HepG2 (cell line): ENCODE data around the gene UBE2I. TPM values are rescaled to one million over a fixed set of nuclear protein-coding genes. Genes with fewer than 3 reads are reported as not detected.

Experiments used
- ASH2L ChIP-seq: fragments of 300-600, 200-600 bp; sonication (generic); IDR thresholded peaks from 2 replicates; pipeline ENCODE4 v1.7.0; 2017; ENCODE audit warnings: low read depth, mild to moderate bottlenecking, moderate library complexity, mixed read lengths, low read length; ENCODE audit not compliant: insufficient read length
- BCL6 ChIP-seq: IDR thresholded peaks from 2 replicates; pipeline ENCODE4 v1.6.1; 2016; ENCODE audit warnings: missing genetic modification reagents, missing compliant biosample characterization
- CREM ChIP-seq, 2 experiments: sonication (generic) in 1 of 2; formaldehyde crosslinking in 1 of 2; IDR thresholded peaks; 2 replicates each; pipeline versions ENCODE4 v1.4.0 to v1.6.1; 2016 to 2020; ENCODE audit warnings: antibody characterized with exemption in 1 of 2, mild to moderate bottlenecking in 1 of 2, missing genetic modification reagents in 1 of 2
- DMAP1 ChIP-seq: IDR thresholded peaks from 2 replicates; pipeline ENCODE4 v1.6.1; 2016
- ELF4 ChIP-seq: sonication (generic); formaldehyde crosslinking; IDR thresholded peaks from 2 replicates; pipeline ENCODE4 v1.5.0; 2020; ENCODE audit warnings: missing genetic modification reagents, mild to moderate bottlenecking, moderate library complexity, borderline replicate concordance
- HNRNPUL1 ChIP-seq: fragments of 200-400 bp; formaldehyde crosslinking; IDR thresholded peaks from 2 replicates; pipeline ENCODE4 v1.6.1; 2017; ENCODE audit warnings: low read depth, mild to moderate bottlenecking, low read length, moderate library complexity
- KAT7 ChIP-seq: IDR thresholded peaks from 2 replicates; pipeline ENCODE4 v1.6.1; 2018; ENCODE audit warnings: borderline replicate concordance, missing compliant biosample characterization
- KDM3A ChIP-seq: IDR thresholded peaks from 2 replicates; pipeline ENCODE4 v1.6.1; 2018; ENCODE audit warnings: low read depth, missing compliant biosample characterization
- KLF11 ChIP-seq: IDR thresholded peaks from 2 replicates; pipeline ENCODE4 v1.6.1; 2016; ENCODE audit warnings: missing compliant biosample characterization
- NCOA2 ChIP-seq: sonication (generic); formaldehyde crosslinking; IDR thresholded peaks from 2 replicates; pipeline ENCODE4 v1.8.0; 2022; ENCODE audit warnings: inconsistent platforms
- NFYC ChIP-seq: IDR thresholded peaks from 2 replicates; pipeline ENCODE4 v1.6.1; 2016; ENCODE audit warnings: missing genetic modification reagents, missing compliant biosample characterization
- PHF8 ChIP-seq: sonication (generic); formaldehyde crosslinking; IDR thresholded peaks from 2 replicates; pipeline ENCODE4 v1.5.0; 2020; ENCODE audit warnings: missing genetic modification reagents
- RFXAP ChIP-seq: sonication (generic); formaldehyde crosslinking; IDR thresholded peaks from 2 replicates; pipeline ENCODE4 v1.4.0; 2020; ENCODE audit warnings: missing genetic modification reagents, borderline replicate concordance
- SOX5 ChIP-seq: IDR thresholded peaks from 2 replicates; pipeline ENCODE4 v1.6.1; 2016; ENCODE audit warnings: borderline replicate concordance
- YEATS4 ChIP-seq: sonication (generic); formaldehyde crosslinking; IDR thresholded peaks from 2 replicates; pipeline ENCODE4 v1.4.0; 2020; ENCODE audit warnings: missing genetic modification reagents, borderline replicate concordance
- ZNF605 ChIP-seq: sonication (generic); formaldehyde crosslinking; IDR thresholded peaks from 2 replicates; pipeline ENCODE4 v1.8.0; 2022; ENCODE audit warnings: mild to moderate bottlenecking, missing genetic modification reagents
- ZNF678 ChIP-seq: sonication (generic); formaldehyde crosslinking; IDR thresholded peaks from 2 replicates; pipeline ENCODE4 v1.4.0; 2020; ENCODE audit warnings: mild to moderate bottlenecking, missing genetic modification reagents
- ZNF788 ChIP-seq: sonication (generic); formaldehyde crosslinking; IDR thresholded peaks from 2 replicates; pipeline ENCODE4 v1.5.0; 2020; ENCODE audit warnings: mild to moderate bottlenecking, missing genetic modification reagents, borderline replicate concordance
- ZNF883 ChIP-seq: sonication (generic); formaldehyde crosslinking; IDR thresholded peaks from 2 replicates; pipeline ENCODE4 v1.5.1; 2020; ENCODE audit warnings: mild to moderate bottlenecking, missing genetic modification reagents; ENCODE audit errors: not compliant biosample characterization
- polyA plus RNA-seq, 8 experiments: library from polyadenylated mRNA; depleted of rRNA in 3 of 8; stranded (reverse) in 7 of 8; unstranded in 1 of 8; fragments of >200 nt; fragmentation: Illumina TruSeq in 4 of 8; extraction: Trizol in 4 of 8; gene quantifications; 2 replicates each; pipeline versions ENCODE4 v1.2.1 to v1.2.3, GENCODE V29; 2011 to 2016; ENCODE audit warnings: low read depth in 4 of 8, missing spikeins in 1 of 8, mixed read lengths in 1 of 8; ENCODE audit not compliant: insufficient read depth in 1 of 8
- total RNA-seq, 5 experiments: library from RNA; depleted of rRNA; stranded (reverse); fragments of >200 nt; fragmentation: Illumina TruSeq; extraction: Trizol; gene quantifications; 2 replicates each; pipeline ENCODE4 v1.2.3, GENCODE V29; 2016; ENCODE audit warnings: low read depth in 1 of 5
- TF ChIP-seq, protein P1 (sequence below), 2 experiments: fragments of 450-650 bp in 1 of 2; sonication (generic) in 1 of 2; formaldehyde crosslinking in 1 of 2; IDR thresholded peaks; 2 replicates each; pipeline versions ENCODE4 v1.6.1 to v1.8.0; 2016 to 2022; ENCODE audit warnings: antibody characterized with exemption in 1 of 2, mild to moderate bottlenecking in 1 of 2, missing genetic modification reagents in 1 of 2

UBE2I gene
- total and polyA plus RNA-seq, 2 of the 13 experiments (the other 11 are each of a cell fraction or from before 2014, with no cell fraction given) = 75.8 to 98.9 TPM

DNA sequence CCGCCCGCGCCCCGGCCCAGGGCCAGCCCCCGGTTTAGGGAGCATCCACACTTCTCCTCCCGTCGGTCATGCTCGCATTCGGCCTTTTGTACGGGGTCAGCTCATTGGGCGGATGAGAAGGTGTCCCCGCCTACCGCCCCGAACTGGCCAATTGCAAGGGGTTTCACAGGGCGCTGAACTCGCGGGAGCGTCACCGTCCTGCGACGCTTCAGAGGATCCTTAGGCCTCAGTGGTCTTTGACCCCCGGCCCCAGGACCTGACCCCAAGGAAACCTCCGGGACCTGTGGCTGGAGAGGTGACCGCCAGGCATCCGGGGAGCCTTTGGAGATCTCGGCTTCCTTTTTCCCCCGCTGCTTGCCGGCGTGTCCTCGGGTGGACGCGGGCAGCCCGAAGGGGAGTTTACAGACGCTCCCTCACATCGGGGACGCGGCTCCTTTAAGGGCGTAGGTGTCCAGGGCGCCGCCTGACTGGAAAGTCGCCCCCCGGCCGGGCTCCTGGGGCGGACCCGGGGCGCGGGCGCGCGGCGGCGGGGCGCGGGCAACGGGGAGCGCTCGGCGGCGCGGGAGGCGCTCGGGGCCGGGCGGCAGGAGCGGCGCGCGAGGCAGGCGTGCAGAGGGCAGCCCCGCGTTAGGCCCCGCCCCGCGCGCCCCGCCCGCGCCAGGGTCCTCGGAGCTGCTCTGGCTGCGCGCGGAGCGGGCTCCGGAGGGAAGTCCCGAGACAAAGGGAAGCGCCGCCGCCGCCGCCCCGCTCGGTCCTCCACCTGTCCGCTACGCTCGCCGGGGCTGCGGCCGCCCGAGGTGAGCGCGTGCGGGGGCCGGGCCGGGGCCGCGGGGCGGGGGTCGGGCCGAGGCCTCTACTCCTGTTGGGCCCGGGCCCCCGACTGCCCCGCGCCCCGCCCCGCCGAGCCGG, at the start of gene UBE2I (continued):
- 0 out of 2 replicates have a peak, but pooled peaks have one; percentile 19 for TF ChIP-seq SOX5 (CRISPR knock-in tag)
- TF ChIP-seq RFXAP = peak; percentile 54; the same call in 1 of the 2 replicates
- TF ChIP-seq KAT7 = no peak
- no peak for TF ChIP-seq BCL6 (CRISPR knock-in tag)
- peak; percentile 90 for TF ChIP-seq ZNF605
- TF ChIP-seq DMAP1 (CRISPR knock-in tag) = peak; percentile 88
- 0 out of 2 replicates have a peak, but pooled peaks have one; percentile 22 for TF ChIP-seq NCOA2 (CRISPR knock-in tag)
- peak; percentile 97 for TF ChIP-seq PHF8
- TF ChIP-seq NFYC = peak; percentile 92
- TF ChIP-seq HNRNPUL1 = no peak
- TF ChIP-seq, protein P1, sequence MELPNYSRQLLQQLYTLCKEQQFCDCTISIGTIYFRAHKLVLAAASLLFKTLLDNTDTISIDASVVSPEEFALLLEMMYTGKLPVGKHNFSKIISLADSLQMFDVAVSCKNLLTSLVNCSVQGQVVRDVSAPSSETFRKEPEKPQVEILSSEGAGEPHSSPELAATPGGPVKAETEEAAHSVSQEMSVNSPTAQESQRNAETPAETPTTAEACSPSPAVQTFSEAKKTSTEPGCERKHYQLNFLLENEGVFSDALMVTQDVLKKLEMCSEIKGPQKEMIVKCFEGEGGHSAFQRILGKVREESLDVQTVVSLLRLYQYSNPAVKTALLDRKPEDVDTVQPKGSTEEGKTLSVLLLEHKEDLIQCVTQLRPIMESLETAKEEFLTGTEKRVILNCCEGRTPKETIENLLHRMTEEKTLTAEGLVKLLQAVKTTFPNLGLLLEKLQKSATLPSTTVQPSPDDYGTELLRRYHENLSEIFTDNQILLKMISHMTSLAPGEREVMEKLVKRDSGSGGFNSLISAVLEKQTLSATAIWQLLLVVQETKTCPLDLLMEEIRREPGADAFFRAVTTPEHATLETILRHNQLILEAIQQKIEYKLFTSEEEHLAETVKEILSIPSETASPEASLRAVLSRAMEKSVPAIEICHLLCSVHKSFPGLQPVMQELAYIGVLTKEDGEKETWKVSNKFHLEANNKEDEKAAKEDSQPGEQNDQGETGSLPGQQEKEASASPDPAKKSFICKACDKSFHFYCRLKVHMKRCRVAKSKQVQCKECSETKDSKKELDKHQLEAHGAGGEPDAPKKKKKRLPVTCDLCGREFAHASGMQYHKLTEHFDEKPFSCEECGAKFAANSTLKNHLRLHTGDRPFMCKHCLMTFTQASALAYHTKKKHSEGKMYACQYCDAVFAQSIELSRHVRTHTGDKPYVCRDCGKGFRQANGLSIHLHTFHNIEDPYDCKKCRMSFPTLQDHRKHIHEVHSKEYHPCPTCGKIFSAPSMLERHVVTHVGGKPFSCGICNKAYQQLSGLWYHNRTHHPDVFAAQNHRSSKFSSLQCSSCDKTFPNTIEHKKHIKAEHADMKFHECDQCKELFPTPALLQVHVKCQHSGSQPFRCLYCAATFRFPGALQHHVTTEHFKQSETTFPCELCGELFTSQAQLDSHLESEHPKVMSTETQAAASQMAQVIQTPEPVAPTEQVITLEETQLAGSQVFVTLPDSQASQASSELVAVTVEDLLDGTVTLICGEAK (IDR thresholded peaks at IDR 0.05) = no peak
- TF ChIP-seq, protein P1 (CRISPR knock-in tag; IDR thresholded peaks at IDR 0.05) = peak; percentile 91
- peak; percentile 93 for TF ChIP-seq ZNF883 (CRISPR knock-in tag)
- 0 out of 2 replicates have a peak, but pooled peaks have one; percentile 28 for TF ChIP-seq KDM3A (CRISPR knock-in tag)
- TF ChIP-seq YEATS4 (CRISPR knock-in tag) = peak; percentile 72; the same call in 1 of the 2 replicates
- TF ChIP-seq CREM (IDR thresholded peaks at IDR 0.05) = peak; percentile 93
- peak; percentile 68 for TF ChIP-seq CREM (CRISPR knock-in tag; IDR thresholded peaks at IDR 0.05)
- 0 out of 2 replicates have a peak, but pooled peaks have one; percentile 25 for TF ChIP-seq ELF4 (CRISPR knock-in tag)
- TF ChIP-seq ZNF678 (CRISPR knock-in tag) = peak; percentile 85; the same call in 1 of the 2 replicates
- TF ChIP-seq ASH2L = peak; percentile 92
- peak; percentile 92; the same call in 1 of the 2 replicates for TF ChIP-seq ZNF788 (CRISPR knock-in tag)
- peak; percentile 91 for TF ChIP-seq KLF11 (CRISPR knock-in tag)
